ENCODE results near the gene PIK3R1.

DNA sequence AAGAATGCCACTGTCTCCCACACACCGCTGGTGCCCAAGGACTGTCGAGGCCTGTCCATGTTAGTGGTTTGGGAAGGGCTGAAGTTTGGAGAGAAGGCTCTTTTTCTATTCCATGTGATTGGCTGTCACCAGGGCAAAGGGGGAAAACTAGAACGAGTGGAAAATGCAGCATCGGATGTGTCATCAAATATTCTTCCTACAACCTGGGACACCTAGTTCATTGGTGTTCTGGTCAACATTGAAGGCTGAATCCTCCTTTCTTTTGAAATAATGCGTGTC, 53.2 kb downstream of the PIK3R1 start:
- TF ChIP-seq EP300 (IDR thresholded peaks at IDR 0.05; ENCODE audit: borderline replicate concordance) (no peak), TAF1 (IDR thresholded peaks at IDR 0.05; ENCODE audit: low read depth) (no peak), YY1 (IDR thresholded peaks at IDR 0.05; ENCODE audit: low read depth) (no peak), FOXM1 (IDR thresholded peaks at IDR 0.05; ENCODE audit: borderline replicate concordance, low read depth) (no peak), CEBPB (IDR thresholded peaks at IDR 0.05) (no peak), ZBTB7A (IDR thresholded peaks at IDR 0.05; ENCODE audit: low read depth) (no peak), EGR1 (IDR thresholded peaks at IDR 0.05) (no peak)
- TF ChIP-seq, protein P1, sequence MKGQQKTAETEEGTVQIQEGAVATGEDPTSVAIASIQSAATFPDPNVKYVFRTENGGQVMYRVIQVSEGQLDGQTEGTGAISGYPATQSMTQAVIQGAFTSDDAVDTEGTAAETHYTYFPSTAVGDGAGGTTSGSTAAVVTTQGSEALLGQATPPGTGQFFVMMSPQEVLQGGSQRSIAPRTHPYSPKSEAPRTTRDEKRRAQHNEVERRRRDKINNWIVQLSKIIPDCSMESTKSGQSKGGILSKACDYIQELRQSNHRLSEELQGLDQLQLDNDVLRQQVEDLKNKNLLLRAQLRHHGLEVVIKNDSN (IDR thresholded peaks at IDR 0.05) = no peak
- TF ChIP-seq, protein P2, sequence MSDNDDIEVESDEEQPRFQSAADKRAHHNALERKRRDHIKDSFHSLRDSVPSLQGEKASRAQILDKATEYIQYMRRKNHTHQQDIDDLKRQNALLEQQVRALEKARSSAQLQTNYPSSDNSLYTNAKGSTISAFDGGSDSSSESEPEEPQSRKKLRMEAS (IDR thresholded peaks at IDR 0.05) = no peak
